MG63 (cell line): ENCODE data around the gene FOXO6. TPM values are rescaled to one million over a fixed set of nuclear protein-coding genes. Genes with fewer than 3 reads are reported as not detected.

Experiments used
- DNase-seq: peaks from one replicate; pipeline ENCODE4 v3.0.0-alpha.2; 2020
- H3K27me3 ChIP-seq: fragments of 250-450 bp; sonication (Bioruptor Pico); 2 replicates; pipeline ENCODE4 v1.5.1; 2020; ENCODE audit warnings: mild to moderate bottlenecking, moderate library complexity
- H3K36me3 ChIP-seq: fragments of 250-450 bp; sonication (Bioruptor Pico); 2 replicates; pipeline ENCODE4 v1.5.1; 2020; ENCODE audit warnings: mild to moderate bottlenecking, moderate library complexity
- H3K4me3 ChIP-seq: fragments of 250-450 bp; sonication (Bioruptor Pico); 2 replicates; pipeline ENCODE4 v1.5.1; 2020; ENCODE audit warnings: mild to moderate bottlenecking, moderate library complexity
- H3K9me3 ChIP-seq: fragments of 250-450 bp; sonication (Bioruptor Pico); 2 replicates; pipeline ENCODE4 v1.5.1; 2020; ENCODE audit warnings: mild to moderate bottlenecking, moderate library complexity
- total RNA-seq: library from RNA; depleted of rRNA; stranded (reverse); fragments of >200 nt; shearing (Covaris generic); gene quantifications from 2 replicates; pipeline ENCODE4 v1.2.3, GENCODE V29; 2014; ENCODE audit warnings: low replicate concordance

FOXO6 gene
- total RNA-seq, 1 experiment from 2014 or later, result not detected

GRCh38 chr1:41383094-41383852, 22.0 kb downstream of the FOXO6 start:
- DNase-seq, result peak; percentile 28
- Histone ChIP-seq H3K36me3 (peaks cover 6% of the 10 kb centered on the region), H3K27me3 (no peaks in the 10 kb centered on the region), H3K4me3 (peak overlapping the region; percentile 55), H3K9me3 (no peaks in the 10 kb centered on the region)

- DNase-seq, result no peak
- Histone ChIP-seq H3K36me3 (no peaks in the 10 kb centered on the region), H3K27me3 (no peaks in the 10 kb centered on the region), H3K9me3 (no peaks in the 10 kb centered on the region), H3K4me3 (no peak overlapping the region)
Observed at GRCh38 chr1:41384579-41384978, 23.3 kb downstream of the FOXO6 start.

- no peaks in the 10 kb centered on the region for H3K27me3 ChIP-seq
- no peak overlapping the region for H3K4me3 ChIP-seq
- H3K36me3 ChIP-seq, result no peaks in the 10 kb centered on the region
- no peaks in the 10 kb centered on the region for H3K9me3 ChIP-seq
- DNase-seq, result no peak
Observed at GRCh38 chr1:41385398-41386195, 24.4 kb downstream of the FOXO6 start.

- Histone ChIP-seq H3K36me3 (no peaks in the 10 kb centered on the region), H3K27me3 (no peaks in the 10 kb centered on the region), H3K9me3 (no peaks in the 10 kb centered on the region), H3K4me3 (no peak overlapping the region)
- no peak for DNase-seq
Observed at GRCh38 chr1:41386196-41386663, 25.0 kb downstream of the FOXO6 start.

GRCh38 chr1:41387667-41388091, 26.4 kb downstream of the FOXO6 start:
- DNase-seq, result peak; percentile 60

GRCh38 chr1:41388510-41388909, 27.3 kb downstream of the FOXO6 start:
- Histone ChIP-seq H3K36me3 (no peaks in the 10 kb centered on the region), H3K9me3 (no peaks in the 10 kb centered on the region), H3K27me3 (no peaks in the 10 kb centered on the region), H3K4me3 (no peak overlapping the region)
- no peak for DNase-seq

More at GRCh38 chr1:41387667-41388091, 26.4 kb downstream of the FOXO6 start:
- H3K9me3 ChIP-seq, result no peaks in the 10 kb centered on the region
- H3K27me3 ChIP-seq, result no peaks in the 10 kb centered on the region
- H3K4me3 ChIP-seq, result no peak overlapping the region
- H3K36me3 ChIP-seq, result no peaks in the 10 kb centered on the region

- DNase-seq, result no peak
- no peaks in the 10 kb centered on the region for H3K36me3 ChIP-seq
- H3K9me3 ChIP-seq, result no peaks in the 10 kb centered on the region
- H3K4me3 ChIP-seq, result no peak overlapping the region
- H3K27me3 ChIP-seq, result no peaks in the 10 kb centered on the region
Observed at GRCh38 chr1:41389009-41389408, 27.8 kb downstream of the FOXO6 start.

GRCh38 chr1:41390166-41390565, 28.9 kb downstream of the FOXO6 start:
- no peaks in the 10 kb centered on the region for H3K36me3 ChIP-seq
- no peak overlapping the region for H3K4me3 ChIP-seq
- DNase-seq, result no peak
- H3K27me3 ChIP-seq, result no peaks in the 10 kb centered on the region
- H3K9me3 ChIP-seq, result no peaks in the 10 kb centered on the region

- no peaks in the 10 kb centered on the region for H3K9me3 ChIP-seq
- no peak for DNase-seq
- no peak overlapping the region for H3K4me3 ChIP-seq
- H3K27me3 ChIP-seq, result no peaks in the 10 kb centered on the region
- H3K36me3 ChIP-seq, result no peaks in the 10 kb centered on the region
Observed at GRCh38 chr1:41390573-41390972, 29.3 kb downstream of the FOXO6 start.

- Histone ChIP-seq H3K4me3 (no peak overlapping the region), H3K36me3 (no peaks in the 10 kb centered on the region), H3K9me3 (no peaks in the 10 kb centered on the region), H3K27me3 (no peaks in the 10 kb centered on the region)
- DNase-seq, result no peak
Observed at GRCh38 chr1:41391834-41392527, 30.7 kb downstream of the FOXO6 start.

- DNase-seq, result no peak
- no peaks in the 10 kb centered on the region for H3K36me3 ChIP-seq
- H3K9me3 ChIP-seq, result no peaks in the 10 kb centered on the region
- no peak overlapping the region for H3K4me3 ChIP-seq
- H3K27me3 ChIP-seq, result no peaks in the 10 kb centered on the region
Observed at GRCh38 chr1:41392528-41392924, 31.3 kb downstream of the FOXO6 start.

- H3K9me3 ChIP-seq, result no peaks in the 10 kb centered on the region
- no peak overlapping the region for H3K4me3 ChIP-seq
- no peaks in the 10 kb centered on the region for H3K27me3 ChIP-seq
- no peak for DNase-seq
- no peaks in the 10 kb centered on the region for H3K36me3 ChIP-seq
Observed at GRCh38 chr1:41393716-41394368, 32.6 kb downstream of the FOXO6 start.

- Histone ChIP-seq H3K27me3 (no peaks in the 10 kb centered on the region), H3K9me3 (no peaks in the 10 kb centered on the region), H3K4me3 (no peak overlapping the region), H3K36me3 (no peaks in the 10 kb centered on the region)
- no peak for DNase-seq
Observed at GRCh38 chr1:41394369-41394744, 33.1 kb downstream of the FOXO6 start.

GRCh38 chr1:41394959-41395956, 34.0 kb downstream of the FOXO6 start:
- Histone ChIP-seq H3K9me3 (no peaks in the 10 kb centered on the region), H3K36me3 (no peaks in the 10 kb centered on the region), H3K4me3 (no peak overlapping the region), H3K27me3 (no peaks in the 10 kb centered on the region)
- no peak for DNase-seq

- Histone ChIP-seq H3K9me3 (no peaks in the 10 kb centered on the region), H3K4me3 (no peak overlapping the region), H3K36me3 (no peaks in the 10 kb centered on the region), H3K27me3 (no peaks in the 10 kb centered on the region)
- DNase-seq, result no peak
Observed at GRCh38 chr1:41396084-41396483, 34.9 kb downstream of the FOXO6 start.

GRCh38 chr1:41397020-41397419, 35.8 kb downstream of the FOXO6 start:
- no peak for DNase-seq
- no peaks in the 10 kb centered on the region for H3K36me3 ChIP-seq
- H3K9me3 ChIP-seq, result no peaks in the 10 kb centered on the region
- H3K27me3 ChIP-seq, result no peaks in the 10 kb centered on the region
- no peak overlapping the region for H3K4me3 ChIP-seq
